SJSA1 (cell line): ENCODE data around the gene FAM163B. TPM values are rescaled to one million over a fixed set of nuclear protein-coding genes. Genes with fewer than 3 reads are reported as not detected.

Source experiments
- DNase-seq, 2 experiments: peaks; one replicate each; pipeline ENCODE4 v3.0.0-alpha.2; 2015 to 2020; ENCODE audit warnings: low spot score in 2 of 2, low read depth in 1 of 2
- H3K27ac ChIP-seq: fragments of 250-450 bp; sonication (Bioruptor Pico); 2 replicates; pipeline ENCODE4 v1.5.1; 2020; ENCODE audit warnings: mild to moderate bottlenecking, moderate library complexity
- H3K27me3 ChIP-seq: fragments of 250-450 bp; sonication (Bioruptor Pico); replicated peaks from 2 replicates; pipeline ENCODE4 v1.5.1; 2020; ENCODE audit warnings: mild to moderate bottlenecking, moderate library complexity
- H3K36me3 ChIP-seq: fragments of 250-450 bp; sonication (Bioruptor Pico); 2 replicates; pipeline ENCODE4 v1.5.1; 2020; ENCODE audit warnings: mild to moderate bottlenecking
- H3K4me1 ChIP-seq: fragments of 250-450 bp; sonication (Bioruptor Pico); replicated peaks from 2 replicates; pipeline ENCODE4 v1.6.1; 2021; ENCODE audit warnings: mild to moderate bottlenecking
- H3K4me3 ChIP-seq: fragments of 250-450 bp; sonication (Bioruptor Pico); 2 replicates; pipeline ENCODE4 v1.5.1; 2020; ENCODE audit warnings: mild to moderate bottlenecking
- H3K9me3 ChIP-seq: fragments of 250-450 bp; sonication (Bioruptor Pico); replicated peaks from 2 replicates; pipeline ENCODE4 v1.5.1; 2020; ENCODE audit warnings: mild to moderate bottlenecking
- total RNA-seq: library from RNA; depleted of rRNA; stranded (reverse); fragments of >200 nt; shearing (Covaris generic); gene quantifications from 2 replicates; pipeline ENCODE4 v1.2.3, GENCODE V29; 2014

Gene FAM163B
- total RNA-seq, 1 experiment from 2014 or later = not detected

- Histone ChIP-seq H3K4me3 (no peak overlapping the region), H3K27me3 (peaks cover 29% of the 10 kb centered on the region), H3K27ac (no peak overlapping the region), H3K4me1 (no peaks in the 10 kb centered on the region), H3K9me3 (no peaks in the 10 kb centered on the region), H3K36me3 (no peaks in the 10 kb centered on the region)
- DNase-seq = no peak
Observed at GRCh38 chr9:133584559-133585476, 24.4 kb downstream of the FAM163B start.

- Histone ChIP-seq H3K36me3 (no peaks in the 10 kb centered on the region), H3K27me3 (peaks cover 29% of the 10 kb centered on the region), H3K27ac (no peak overlapping the region), H3K4me3 (no peak overlapping the region), H3K9me3 (no peaks in the 10 kb centered on the region), H3K4me1 (no peaks in the 10 kb centered on the region)
- no peak for DNase-seq
Observed at GRCh38 chr9:133584167-133584558, 25.0 kb downstream of the FAM163B start.

- H3K27me3 ChIP-seq = peaks cover 29% of the 10 kb centered on the region
- DNase-seq = no peak
- H3K36me3 ChIP-seq = no peaks in the 10 kb centered on the region
- H3K27ac ChIP-seq = no peak overlapping the region
- no peaks in the 10 kb centered on the region for H3K4me1 ChIP-seq
- H3K9me3 ChIP-seq = no peaks in the 10 kb centered on the region
- no peak overlapping the region for H3K4me3 ChIP-seq
Observed at GRCh38 chr9:133583586-133583985, 25.6 kb downstream of the FAM163B start.

- no peaks in the 10 kb centered on the region for H3K9me3 ChIP-seq
- DNase-seq = no peak
- H3K4me3 ChIP-seq = no peak overlapping the region
- H3K4me1 ChIP-seq = no peaks in the 10 kb centered on the region
- no peaks in the 10 kb centered on the region for H3K36me3 ChIP-seq
- peaks cover 29% of the 10 kb centered on the region for H3K27me3 ChIP-seq
- no peak overlapping the region for H3K27ac ChIP-seq
Observed at GRCh38 chr9:133583111-133583510, 26.1 kb downstream of the FAM163B start.

- no peak overlapping the region for H3K27ac ChIP-seq
- DNase-seq = no peak
- H3K27me3 ChIP-seq = peaks cover 29% of the 10 kb centered on the region
- H3K36me3 ChIP-seq = no peaks in the 10 kb centered on the region
- no peaks in the 10 kb centered on the region for H3K4me1 ChIP-seq
- H3K4me3 ChIP-seq = no peak overlapping the region
- H3K9me3 ChIP-seq = no peaks in the 10 kb centered on the region
Observed at GRCh38 chr9:133582501-133583045, 26.6 kb downstream of the FAM163B start.

- Histone ChIP-seq H3K4me3 (no peak overlapping the region), H3K4me1 (no peaks in the 10 kb centered on the region), H3K27ac (no peak overlapping the region), H3K27me3 (peaks cover 29% of the 10 kb centered on the region), H3K9me3 (no peaks in the 10 kb centered on the region), H3K36me3 (no peaks in the 10 kb centered on the region)
- DNase-seq = no peak
Observed at GRCh38 chr9:133581513-133582343, 27.5 kb downstream of the FAM163B start.

- H3K9me3 ChIP-seq = no peaks in the 10 kb centered on the region
- H3K27me3 ChIP-seq = peaks cover 24% of the 10 kb centered on the region
- DNase-seq = no peak
- H3K36me3 ChIP-seq = no peaks in the 10 kb centered on the region
- H3K4me1 ChIP-seq = no peaks in the 10 kb centered on the region
- H3K27ac ChIP-seq = no peak overlapping the region
- no peak overlapping the region for H3K4me3 ChIP-seq
Observed at GRCh38 chr9:133581011-133581410, 28.2 kb downstream of the FAM163B start.

- Histone ChIP-seq H3K27ac (no peak overlapping the region), H3K36me3 (no peaks in the 10 kb centered on the region), H3K4me1 (no peaks in the 10 kb centered on the region), H3K9me3 (no peaks in the 10 kb centered on the region), H3K4me3 (no peak overlapping the region), H3K27me3 (peaks cover 17% of the 10 kb centered on the region)
- DNase-seq = no peak
Observed at GRCh38 chr9:133580419-133580738, 28.8 kb downstream of the FAM163B start.

- Histone ChIP-seq H3K36me3 (no peaks in the 10 kb centered on the region), H3K27ac (no peak overlapping the region), H3K4me3 (no peak overlapping the region), H3K27me3 (peaks cover 12% of the 10 kb centered on the region), H3K4me1 (no peaks in the 10 kb centered on the region), H3K9me3 (no peaks in the 10 kb centered on the region)
- DNase-seq = no peak
Observed at GRCh38 chr9:133579601-133580418, 29.4 kb downstream of the FAM163B start.

- Histone ChIP-seq H3K9me3 (no peaks in the 10 kb centered on the region), H3K36me3 (no peaks in the 10 kb centered on the region), H3K27me3 (peaks cover 5% of the 10 kb centered on the region; the same call in 1 of the 2 replicates), H3K27ac (no peak overlapping the region), H3K4me3 (no peak overlapping the region), H3K4me1 (no peaks in the 10 kb centered on the region)
- no peak for DNase-seq
Observed at GRCh38 chr9:133578524-133579441, 30.4 kb downstream of the FAM163B start.

GRCh38 chr9:133577737-133578112 is 31.5 kb downstream of the FAM163B start:
- Histone ChIP-seq H3K27ac (no peak overlapping the region), H3K36me3 (no peaks in the 10 kb centered on the region), H3K27me3 (peaks cover 11% of the 10 kb centered on the region; the same call in 1 of the 2 replicates), H3K4me3 (no peak overlapping the region), H3K4me1 (no peaks in the 10 kb centered on the region), H3K9me3 (no peaks in the 10 kb centered on the region)
- no peak for DNase-seq

- H3K9me3 ChIP-seq = no peaks in the 10 kb centered on the region
- no peaks in the 10 kb centered on the region for H3K4me1 ChIP-seq
- no peak overlapping the region for H3K27ac ChIP-seq
- no peak for DNase-seq
- H3K36me3 ChIP-seq = no peaks in the 10 kb centered on the region
- no peak overlapping the region for H3K4me3 ChIP-seq
- H3K27me3 ChIP-seq = peaks cover 17% of the 10 kb centered on the region; the same call in 1 of the 2 replicates
Observed at GRCh38 chr9:133576875-133577736, 32.1 kb downstream of the FAM163B start.
